Endodermal cell (in vitro differentiated cells): Measurements from ENCODE around the gene PPFIA2. TPM values are rescaled to one million over a fixed set of nuclear protein-coding genes. Genes with fewer than 3 reads are reported as not detected.

Source experiments
- DNase-seq: peaks from one replicate; pipeline ENCODE4 v3.0.0-alpha.2; 2017
- H3K27ac ChIP-seq: 2 replicates; pipeline ENCODE4 v1.5.1; 2013; ENCODE audit warnings: mild to moderate bottlenecking, low read depth, low read length, moderate library complexity
- H3K27me3 ChIP-seq: 2 replicates; pipeline ENCODE4 v1.6.1; 2013; ENCODE audit warnings: mild to moderate bottlenecking, low read length, moderate library complexity; ENCODE audit not compliant: insufficient read depth, control insufficient read depth, poor library complexity, severe bottlenecking
- H3K36me3 ChIP-seq: 2 replicates; pipeline ENCODE4 v1.7.0; 2013; ENCODE audit warnings: mild to moderate bottlenecking, low read length, moderate library complexity; ENCODE audit not compliant: control insufficient read depth, insufficient read depth
- H3K4me1 ChIP-seq: one replicate; pipeline ENCODE4 v1.7.0; 2013; ENCODE audit warnings: low read length; ENCODE audit not compliant: control insufficient read depth, insufficient read depth
- H3K4me3 ChIP-seq: 2 replicates; pipeline ENCODE4 v1.5.1; 2013; ENCODE audit warnings: mild to moderate bottlenecking, low read length, moderate library complexity
- H3K9ac ChIP-seq: 2 replicates; pipeline ENCODE4 v1.6.1; 2013; ENCODE audit warnings: mild to moderate bottlenecking, low read length, moderate library complexity; ENCODE audit not compliant: poor library complexity, severe bottlenecking; ENCODE audit errors: extremely low read depth
- H3K9me3 ChIP-seq: 2 replicates; pipeline ENCODE4 v1.6.1; 2013; ENCODE audit warnings: mild to moderate bottlenecking, low read length, moderate library complexity; ENCODE audit not compliant: control insufficient read depth
- H3K27ac Mint-ChIP-seq: 2 replicates; pipeline ENCODE4 v1.8.0; 2020; ENCODE audit warnings: mixed read lengths
- H3K27me3 Mint-ChIP-seq: 2 replicates; pipeline ENCODE4 v1.8.0; 2021; ENCODE audit warnings: mild to moderate bottlenecking, mixed read lengths; ENCODE audit not compliant: insufficient read depth
- H3K36me3 Mint-ChIP-seq: 2 replicates; pipeline ENCODE4 v1.8.0; 2020; ENCODE audit warnings: low read depth, mixed read lengths
- H3K4me1 Mint-ChIP-seq: 2 replicates; pipeline ENCODE4 v1.8.0; 2020; ENCODE audit warnings: mixed read lengths
- H3K4me3 Mint-ChIP-seq: 2 replicates; pipeline ENCODE4 v1.8.0; 2020; ENCODE audit warnings: mild to moderate bottlenecking, moderate library complexity, mixed read lengths
- H3K9me3 Mint-ChIP-seq: 2 replicates; pipeline ENCODE4 v1.8.0; 2020; ENCODE audit warnings: mild to moderate bottlenecking, mixed read lengths
- CTCF ChIP-seq: fragments of 200-600 bp; sonication (generic); conservative IDR thresholded peaks from 2 replicates; pipeline ENCODE4 v1.5.0; 2021; ENCODE audit warnings: antibody characterized with exemption, mild to moderate bottlenecking
- WGBS, 2 experiments: methylation state at CpG; one replicate each; pipeline versions ENCODE4 v1.1.5 to v1.1.7; 2013; ENCODE audit warnings: missing lambda C conversion rate in 2 of 2, mixed read lengths in 1 of 2; ENCODE audit not compliant: insufficient coverage in 1 of 2, insufficient read length in 1 of 2; 5-methylcytosine and 5-hydroxymethylcytosine counted together
- total RNA-seq, 2 donors: library from RNA; stranded (reverse); fragmentation: NEBNext Ultra II Directional in 1 of 2; extraction: Animal tissue kit (Norgen Biotek cat#: 25700) in 1 of 2; gene quantifications; 2 replicates in 1 of 2; 3 replicates in 1 of 2; pipeline ENCODE4 v1.2.1, GENCODE V29; 2021

Gene PPFIA2
- total RNA-seq, 2 donors from 2014 or later: 1.2 TPM; not detected in 1

DNA sequence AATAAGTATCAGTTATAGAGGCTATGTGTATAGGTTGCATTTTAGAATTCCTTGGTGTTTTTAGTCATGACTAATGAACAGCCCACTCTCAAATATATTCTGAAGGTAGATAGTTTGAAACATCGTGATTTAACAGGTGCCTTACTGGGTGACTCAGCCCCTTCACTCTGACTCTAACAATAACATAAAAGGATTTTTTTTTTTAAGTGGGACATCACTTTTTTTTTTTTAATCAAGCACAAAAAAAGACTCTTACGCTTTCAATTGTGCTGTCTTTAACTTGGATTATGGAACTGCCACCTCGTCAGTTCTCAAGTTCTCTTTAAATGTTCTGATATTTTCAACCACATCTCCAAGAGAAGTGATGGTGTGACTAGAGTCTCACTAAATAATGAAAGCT is 46.6 kb downstream of the PPFIA2 start:
- DNase-seq: no peak
- H3K9me3 Mint-ChIP-seq: no peaks in the 10 kb centered on the region
- H3K36me3 Mint-ChIP-seq: no peaks in the 10 kb centered on the region
- no peaks in the 10 kb centered on the region for H3K9me3 ChIP-seq
- no peak overlapping the region for H3K9ac ChIP-seq
- H3K4me1 Mint-ChIP-seq: no peaks in the 10 kb centered on the region
- H3K36me3 ChIP-seq: no peaks in the 10 kb centered on the region
- H3K27ac Mint-ChIP-seq: no peak overlapping the region
- TF ChIP-seq CTCF: no peak
- no peak overlapping the region for H3K4me3 ChIP-seq
- H3K27me3 ChIP-seq: no peaks in the 10 kb centered on the region
- no peaks in the 10 kb centered on the region for H3K4me1 ChIP-seq
- 88% methylated on average over 3 of the region's 3 CpGs; no CpG with 5 or more reads in 1 of the 2 experiments for WGBS, 2 experiments
- H3K4me3 Mint-ChIP-seq: no peak overlapping the region
- H3K27me3 Mint-ChIP-seq: no peaks in the 10 kb centered on the region
- no peak overlapping the region for H3K27ac ChIP-seq

GRCh38 chr12:81705586-81705985 is 53.6 kb downstream of the PPFIA2 start:
- Histone ChIP-seq H3K4me3 (no peak overlapping the region), H3K4me1 (no peaks in the 10 kb centered on the region), H3K9ac (no peak overlapping the region), H3K9me3 (no peaks in the 10 kb centered on the region), H3K27me3 (no peaks in the 10 kb centered on the region), H3K36me3 (no peaks in the 10 kb centered on the region), H3K27ac (no peak overlapping the region)
- no peaks in the 10 kb centered on the region for H3K4me1 Mint-ChIP-seq
- DNase-seq: no peak
- no peaks in the 10 kb centered on the region for H3K36me3 Mint-ChIP-seq
- no peak overlapping the region for H3K27ac Mint-ChIP-seq
- WGBS, 2 experiments: no CpG with 5 or more reads among the region's 1 CpG
- no peak overlapping the region for H3K4me3 Mint-ChIP-seq
- no peaks in the 10 kb centered on the region for H3K27me3 Mint-ChIP-seq
- peaks cover 2% of the 10 kb centered on the region for H3K9me3 Mint-ChIP-seq
- no peak for TF ChIP-seq CTCF

- Histone ChIP-seq H3K4me1 (no peaks in the 10 kb centered on the region), H3K9me3 (no peaks in the 10 kb centered on the region), H3K9ac (no peak overlapping the region), H3K27me3 (no peaks in the 10 kb centered on the region), H3K4me3 (no peak overlapping the region), H3K27ac (no peak overlapping the region), H3K36me3 (no peaks in the 10 kb centered on the region)
- no peak for TF ChIP-seq CTCF
- Mint-ChIP-seq H3K9me3 (no peaks in the 10 kb centered on the region), H3K27ac (no peak overlapping the region), H3K27me3 (no peaks in the 10 kb centered on the region), H3K4me3 (no peak overlapping the region), H3K4me1 (no peaks in the 10 kb centered on the region), H3K36me3 (no peaks in the 10 kb centered on the region)
- DNase-seq: no peak
Observed at GRCh38 chr12:81699551-81699950, 59.6 kb downstream of the PPFIA2 start.
